Right lung (tissue), 5 donors: ENCODE data around the gene IFNL2. TPM values are rescaled to one million over a fixed set of nuclear protein-coding genes. Genes with fewer than 3 reads are reported as not detected.
"Not testable (repeated sequence)": the region's sequence is repeated elsewhere in the genome, so short reads cannot be mapped to it uniquely, and the experiment has no call there.

ENCODE experiments used
- DNase-seq, 2 donors: peaks; one replicate each; pipeline ENCODE4 v3.0.0-alpha.2; 2013
- polyA plus RNA-seq, 5 donors: library from polyadenylated mRNA; unstranded; fragments of 120-200 nt; gene quantifications; one replicate each; pipeline versions ENCODE4 v1.2.1 to v1.2.3, GENCODE V29; 2013; ENCODE audit warnings: inconsistent platforms in 1 of 5, low replicate concordance in 1 of 5; ENCODE audit not compliant: insufficient read length in 5 of 5, insufficient read depth in 1 of 5

Gene IFNL2
- polyA plus RNA-seq, 5 donors = not detected

GRCh38 chr19:39252458-39252857 is 15.7 kb upstream of the IFNL2 start:
- no peak for DNase-seq

DNA sequence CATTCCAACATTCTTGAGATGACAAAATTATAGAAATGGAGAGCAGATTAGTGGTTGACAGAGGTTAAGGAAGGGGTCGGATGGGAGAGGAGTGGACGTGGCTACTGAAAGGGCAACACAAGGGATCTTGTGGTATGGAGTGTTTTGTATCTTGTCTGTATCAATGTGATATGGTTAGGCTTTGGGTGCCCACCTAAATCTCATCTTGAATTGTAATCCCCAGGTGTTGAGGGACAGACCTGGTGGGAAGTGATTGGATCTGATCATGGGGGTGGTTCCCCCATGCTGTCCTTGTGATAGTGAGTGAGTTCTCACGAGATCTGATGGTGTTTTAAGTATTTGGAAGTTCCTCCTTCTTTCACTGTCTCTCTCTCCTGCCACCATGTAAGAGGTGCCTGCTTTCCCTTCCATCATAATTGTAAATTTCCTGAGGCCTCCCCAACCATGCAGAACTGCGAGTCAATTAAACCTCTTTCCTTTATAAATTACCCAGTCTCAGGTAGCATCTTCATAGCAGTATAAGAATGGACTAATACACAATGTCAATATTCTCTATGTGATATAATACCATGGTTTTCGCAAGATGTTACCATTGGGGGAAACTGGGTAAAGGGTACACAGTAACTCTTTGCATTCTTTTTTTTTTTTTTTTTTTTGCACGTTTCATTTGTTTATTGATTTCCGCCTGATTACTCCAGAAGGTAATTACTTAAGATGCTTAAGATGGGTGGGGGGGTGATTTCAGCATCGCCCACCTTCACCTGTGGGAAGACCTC is 14.6 kb upstream of the IFNL2 start:
- DNase-seq = no peak

DNA sequence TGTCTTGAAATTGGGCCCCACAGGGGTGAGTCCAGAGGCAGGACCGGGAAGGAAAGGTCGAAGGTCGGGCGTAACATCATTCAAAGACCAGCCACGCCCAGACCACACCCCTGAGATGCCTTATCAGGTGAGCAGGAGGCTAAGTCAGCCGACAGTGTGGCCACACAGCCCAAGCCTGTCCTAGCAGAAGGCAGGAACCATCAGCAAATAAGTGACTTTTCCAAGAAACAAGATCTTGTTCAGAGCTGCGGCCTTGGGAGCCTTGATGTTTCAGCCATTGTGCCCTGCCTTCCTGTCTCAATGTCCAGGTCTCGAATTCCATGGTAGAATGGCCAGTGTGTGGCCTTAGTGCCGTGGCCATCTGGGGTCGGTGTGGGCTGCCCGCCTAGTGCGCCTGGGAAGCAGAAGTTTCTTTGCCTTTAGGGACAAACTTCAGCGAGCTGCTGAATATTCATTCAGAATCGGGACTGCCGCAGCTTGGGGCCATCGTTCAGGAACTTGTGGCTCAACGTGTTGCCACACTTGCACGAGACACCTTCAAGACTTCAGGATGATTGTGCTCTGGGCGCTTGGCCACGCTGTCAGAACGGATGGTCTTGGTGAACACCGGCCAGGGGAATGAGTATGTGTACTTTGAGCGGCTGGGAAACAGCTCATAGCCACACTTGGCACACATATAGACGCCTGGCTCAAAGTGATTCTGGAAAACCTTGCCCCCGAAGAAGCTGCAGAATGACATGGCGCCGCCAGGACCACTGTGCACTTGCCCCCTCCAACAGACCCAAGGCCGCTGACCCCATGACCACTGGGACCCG is 13.5 kb upstream of the IFNL2 start:
- no peak for DNase-seq

GRCh38 chr19:39257227-39257626 is 11.0 kb upstream of the IFNL2 start:
- no peak for DNase-seq

GRCh38 chr19:39261704-39262103 is 6.5 kb upstream of the IFNL2 start:
- DNase-seq = no peak

GRCh38 chr19:39262496-39262895 is 5.7 kb upstream of the IFNL2 start:
- no peak for DNase-seq

GRCh38 chr19:39263912-39264305 is 4.3 kb upstream of the IFNL2 start:
- DNase-seq = no peak

GRCh38 chr19:39264306-39265290 is 3.6 kb upstream of the IFNL2 start:
- no peak for DNase-seq

GRCh38 chr19:39265321-39265916 is 2.8 kb upstream of the IFNL2 start:
- DNase-seq = no peak

- DNase-seq = not testable (repeated sequence)
Measured at GRCh38 chr19:39268531-39269223, 481 bp downstream of the IFNL2 start.

DNA sequence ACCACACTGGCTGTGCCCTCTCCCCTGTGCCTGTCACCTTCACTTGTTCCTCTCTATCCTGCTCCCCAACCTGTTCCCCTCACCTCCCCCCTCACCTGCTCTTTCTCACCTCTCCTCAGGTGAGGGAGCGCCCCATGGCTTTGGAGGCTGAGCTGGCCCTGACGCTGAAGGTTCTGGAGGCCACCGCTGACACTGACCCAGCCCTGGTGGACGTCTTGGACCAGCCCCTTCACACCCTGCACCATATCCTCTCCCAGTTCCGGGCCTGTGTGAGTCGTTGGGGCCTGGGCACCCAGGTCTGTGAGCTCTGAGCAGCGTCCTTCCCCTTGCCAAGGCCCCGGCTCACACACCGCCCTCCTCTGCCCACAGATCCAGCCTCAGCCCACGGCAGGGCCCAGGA is 1.2 kb downstream of the IFNL2 start:
- not testable (repeated sequence) for DNase-seq

DNA sequence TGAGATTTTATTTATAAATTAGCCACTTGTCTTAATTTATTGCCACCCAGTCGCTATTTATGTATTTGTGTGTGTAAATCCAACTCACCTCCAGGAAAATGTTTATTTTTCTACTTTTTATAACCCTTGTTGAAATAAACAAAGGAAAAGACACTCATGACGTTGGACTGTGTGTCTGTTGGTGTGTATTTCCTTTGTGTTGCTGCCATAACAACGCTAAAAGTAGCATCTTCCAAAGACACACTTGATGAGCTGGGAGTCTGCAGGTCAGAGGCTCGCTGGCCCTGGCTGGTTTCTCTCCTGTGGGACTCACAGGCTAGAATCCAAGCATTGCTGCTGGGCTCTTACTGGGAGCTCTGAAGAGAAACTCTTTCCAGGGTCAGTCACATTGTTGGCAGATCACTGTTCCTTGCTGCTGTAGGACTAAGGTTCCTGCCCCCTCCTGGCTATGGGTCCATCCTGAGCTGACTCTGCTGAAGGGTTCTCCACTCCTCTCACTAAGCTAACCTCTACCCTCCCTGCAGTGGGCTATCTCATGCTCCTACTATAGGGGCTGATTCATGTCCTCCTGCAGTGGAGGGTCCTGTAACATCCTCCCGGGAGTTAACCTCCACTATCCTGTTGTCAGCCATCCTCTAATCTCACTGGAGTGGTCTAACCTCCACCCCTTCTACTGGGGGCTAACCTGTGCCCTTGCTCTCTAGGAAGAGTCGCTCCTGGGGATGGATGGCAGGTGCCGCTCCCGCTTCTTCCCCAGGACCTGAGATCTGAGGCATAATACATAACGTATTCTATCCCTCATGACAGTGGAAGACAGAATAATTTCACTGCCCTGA is 2.1 kb downstream of the IFNL2 start:
- no peak for DNase-seq

DNA sequence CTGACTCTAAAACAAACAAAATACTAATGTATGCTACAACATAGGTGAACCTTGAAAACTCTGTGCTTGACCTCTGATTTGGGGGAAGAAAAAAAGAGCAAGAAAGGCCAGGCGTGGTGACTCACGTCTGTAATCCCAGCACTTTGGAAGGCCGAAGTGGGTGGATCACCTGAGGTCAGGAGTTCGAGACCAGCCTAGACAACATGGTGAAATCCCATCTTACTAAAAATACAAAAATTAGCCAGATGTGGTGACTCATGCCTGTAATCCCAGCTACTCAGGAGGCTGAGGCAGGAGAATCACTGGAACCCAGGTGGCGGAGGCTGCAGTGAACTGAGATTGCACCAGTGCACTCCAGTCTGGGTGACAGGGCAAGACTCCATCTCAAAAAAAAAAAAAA is 5.7 kb downstream of the IFNL2 start:
- DNase-seq = not testable (repeated sequence)

- no peak for DNase-seq
Measured at GRCh38 chr19:39275578-39275977, 7.4 kb downstream of the IFNL2 start.

GRCh38 chr19:39276740-39277139 is 8.5 kb downstream of the IFNL2 start:
- no peak for DNase-seq

GRCh38 chr19:39277598-39277997 is 9.4 kb downstream of the IFNL2 start:
- no peak for DNase-seq

- DNase-seq = no peak
Measured at GRCh38 chr19:39282021-39282420, 13.8 kb downstream of the IFNL2 start.

DNA sequence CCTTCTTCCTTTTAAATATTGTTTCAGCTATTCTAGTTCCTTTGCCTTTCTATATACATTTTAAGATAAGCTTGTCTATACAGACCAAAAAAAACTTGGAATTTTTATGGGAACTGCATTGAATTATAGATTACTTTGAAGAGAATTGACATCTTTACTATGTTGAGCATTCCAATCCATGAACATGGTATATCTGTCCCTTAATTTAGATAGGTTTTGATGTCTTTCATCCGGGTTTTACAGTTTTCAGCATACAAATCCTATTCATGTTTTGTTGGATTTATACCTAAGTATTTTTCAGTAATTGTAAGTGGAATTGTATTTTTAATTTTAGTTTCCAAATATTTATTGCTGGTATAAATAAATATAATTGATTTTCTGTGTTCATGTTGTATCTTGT is 15.8 kb downstream of the IFNL2 start:
- no peak for DNase-seq

DNA sequence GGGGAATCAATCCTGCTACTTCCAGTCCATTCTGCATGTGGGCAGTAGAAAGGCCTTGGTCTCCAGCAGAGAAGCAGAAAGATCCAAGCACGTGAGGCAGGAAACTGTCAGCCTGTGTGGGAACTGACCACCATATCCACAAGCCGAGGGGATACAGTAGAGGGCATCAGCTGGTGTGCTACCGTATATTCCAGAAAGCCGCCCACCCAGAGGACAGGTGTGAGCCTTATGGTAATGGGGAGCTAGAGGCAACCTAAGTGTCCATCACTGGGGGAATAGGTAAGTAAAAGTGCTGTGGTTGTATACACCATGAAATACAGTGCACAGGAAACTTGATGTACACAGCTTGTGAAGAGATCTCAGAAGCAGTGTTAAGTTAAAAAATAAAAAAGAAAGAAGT is 25.2 kb downstream of the IFNL2 start:
- DNase-seq = no peak

DNA sequence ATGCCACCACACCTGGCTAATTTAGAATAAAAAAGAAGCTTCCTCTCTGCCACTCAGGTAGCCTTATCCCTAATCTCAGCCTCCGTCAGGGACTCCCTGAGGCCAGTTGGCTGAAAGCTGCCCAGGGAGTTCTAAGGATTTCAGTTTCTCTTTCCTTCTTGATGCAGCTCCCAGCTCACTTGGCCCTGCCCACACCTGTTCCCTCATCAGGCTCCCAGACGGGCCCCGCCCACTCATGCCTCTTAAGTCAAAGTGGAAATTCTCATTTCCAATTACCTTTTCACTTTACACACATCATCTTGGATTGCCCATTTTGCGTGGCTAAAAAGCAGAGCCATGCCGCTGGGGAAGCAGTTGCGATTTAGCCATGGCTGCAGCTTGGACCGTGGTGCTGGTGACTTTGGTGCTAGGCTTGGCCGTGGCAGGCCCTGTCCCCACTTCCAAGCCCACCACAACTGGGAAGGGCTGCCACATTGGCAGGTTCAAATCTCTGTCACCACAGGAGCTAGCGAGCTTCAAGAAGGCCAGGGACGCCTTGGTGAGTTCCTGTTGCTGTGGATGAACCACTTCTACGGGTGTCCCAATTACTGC is 28.0 kb downstream of the IFNL2 start, which contains the start of gene IFNL1:
Gene IFNL1, plus strand, starts transcription at position 353 of the 591 bp plus-strand sequence. Its CDS starts 15 bp downstream, at position 368.
- no peak for DNase-seq
